HG03457 (cell line): ENCODE measurements around the gene TRAF4.
"Not testable (repeated sequence)": the region's sequence is repeated elsewhere in the genome, so short reads cannot be mapped to it uniquely, and the experiment has no call there.

Source experiments
- ATAC-seq: cut with Tn5 transposase; IDR thresholded peaks from one replicate; pipeline ENCODE4 v1.9.1; 2021; ENCODE audit warnings: moderate number of reproducible peaks; ENCODE audit not compliant: unreplicated experiment

TRAF4 gene

DNA sequence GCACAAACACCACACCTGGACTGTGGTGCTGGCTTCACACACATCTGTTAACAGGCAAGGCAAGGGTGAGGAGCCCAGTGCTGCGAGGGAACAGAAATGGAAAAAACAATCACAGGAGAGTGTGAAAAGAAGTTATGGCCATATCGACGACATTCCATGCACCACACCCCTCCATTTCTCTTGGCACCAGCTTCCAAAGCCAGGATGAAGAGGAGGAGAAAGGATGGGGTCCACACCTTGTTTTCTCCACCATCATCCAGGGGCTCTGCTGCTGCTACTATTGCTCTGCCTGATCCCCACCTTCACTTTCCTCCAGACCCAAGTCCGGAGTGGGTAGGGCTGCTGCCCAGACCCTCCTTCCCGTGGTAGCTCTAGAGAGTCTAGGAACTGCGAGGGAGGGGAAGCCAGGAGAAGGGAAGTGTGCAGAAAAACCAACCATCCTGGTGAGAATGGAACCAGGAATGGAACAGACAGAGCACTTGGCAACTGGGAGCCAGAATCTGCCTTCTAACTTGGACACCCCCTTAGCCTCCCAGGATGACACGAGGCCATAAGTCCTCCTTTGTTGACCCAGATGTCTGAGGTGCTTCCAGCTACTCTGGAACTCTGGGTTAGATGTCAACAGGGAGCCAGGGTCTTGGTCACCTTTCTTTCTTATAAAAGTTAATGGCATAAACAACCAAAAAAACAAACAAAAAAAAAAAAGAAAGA is 31.0 kb upstream of the TRAF4 start:
- no peak for ATAC-seq

GRCh38 chr17:28714281-28714680 is 29.5 kb upstream of the TRAF4 start:
- ATAC-seq, result no peak

- no peak for ATAC-seq
Measured at GRCh38 chr17:28715217-28715616, 28.6 kb upstream of the TRAF4 start.

DNA sequence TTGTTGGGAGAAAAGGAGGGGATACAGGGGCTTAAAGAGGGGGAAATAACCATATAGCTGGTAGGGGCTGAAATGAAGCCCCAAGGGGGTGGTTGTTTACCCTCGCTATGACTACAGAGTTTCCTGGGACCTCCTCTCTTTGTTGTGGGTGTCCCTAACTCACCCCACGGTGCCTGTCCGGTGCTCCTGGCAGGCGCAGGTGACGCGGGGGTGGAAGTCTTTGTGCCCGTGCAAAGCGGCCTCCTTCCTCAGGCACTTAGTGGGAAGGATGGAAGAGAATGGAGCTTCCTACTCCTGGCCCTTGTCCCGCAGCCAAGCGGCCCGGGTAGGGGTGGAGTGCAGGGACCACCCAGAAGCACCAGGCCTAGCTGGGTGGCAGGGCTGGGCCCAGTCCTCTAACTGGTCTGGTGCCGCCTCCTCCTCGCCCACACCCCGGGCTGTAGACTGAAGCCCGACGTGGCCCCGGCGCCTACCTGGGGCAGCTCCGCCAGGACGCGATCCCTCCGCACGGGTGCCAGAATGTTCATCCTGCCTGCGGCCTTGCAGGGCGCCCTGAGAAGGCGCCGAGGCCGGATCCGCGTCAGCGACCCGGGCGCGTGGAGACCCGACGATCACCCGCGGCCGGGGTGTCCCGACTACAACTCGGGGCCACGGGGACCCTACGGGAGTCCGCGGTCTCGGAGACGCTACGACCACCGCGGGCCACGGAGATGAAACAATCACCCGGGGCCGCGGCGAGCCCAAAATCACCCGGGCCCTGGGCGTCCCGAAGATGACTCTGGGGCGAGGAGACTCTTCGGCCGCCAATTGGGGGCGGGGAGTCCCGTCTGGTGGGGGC is 26.9 kb upstream of the TRAF4 start:
- no peak for ATAC-seq

- no peak for ATAC-seq
Measured at GRCh38 chr17:28717578-28718332, 26.1 kb upstream of the TRAF4 start, which contains the start of gene RAB34. Gene RAB34, minus strand, starts transcription at chr17:28717868. Its CDS starts 602 bp downstream, at chr17:28717266.

GRCh38 chr17:28718333-28719020 is 25.3 kb upstream of the TRAF4 start:
- ATAC-seq, result no peak

DNA sequence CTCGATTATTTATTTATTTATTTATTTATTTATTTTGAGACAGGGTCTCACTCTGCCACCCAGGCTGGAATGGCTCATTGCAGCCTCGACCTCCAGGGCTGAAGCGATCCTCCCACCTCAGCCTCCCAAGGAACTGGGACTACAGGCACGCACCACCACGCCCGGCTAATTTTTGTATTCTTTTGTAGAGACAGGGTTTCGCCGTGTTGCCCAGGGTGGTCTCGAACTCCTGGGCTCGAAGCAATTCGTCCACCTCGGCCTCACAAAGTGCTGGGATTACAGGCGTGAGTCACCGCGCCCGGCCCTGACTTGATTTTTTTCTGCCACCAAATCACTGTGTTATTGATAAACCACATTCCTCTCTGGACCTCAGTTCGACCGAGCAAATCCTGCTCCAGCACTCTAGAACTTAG is 24.8 kb upstream of the TRAF4 start:
- no peak for ATAC-seq

DNA sequence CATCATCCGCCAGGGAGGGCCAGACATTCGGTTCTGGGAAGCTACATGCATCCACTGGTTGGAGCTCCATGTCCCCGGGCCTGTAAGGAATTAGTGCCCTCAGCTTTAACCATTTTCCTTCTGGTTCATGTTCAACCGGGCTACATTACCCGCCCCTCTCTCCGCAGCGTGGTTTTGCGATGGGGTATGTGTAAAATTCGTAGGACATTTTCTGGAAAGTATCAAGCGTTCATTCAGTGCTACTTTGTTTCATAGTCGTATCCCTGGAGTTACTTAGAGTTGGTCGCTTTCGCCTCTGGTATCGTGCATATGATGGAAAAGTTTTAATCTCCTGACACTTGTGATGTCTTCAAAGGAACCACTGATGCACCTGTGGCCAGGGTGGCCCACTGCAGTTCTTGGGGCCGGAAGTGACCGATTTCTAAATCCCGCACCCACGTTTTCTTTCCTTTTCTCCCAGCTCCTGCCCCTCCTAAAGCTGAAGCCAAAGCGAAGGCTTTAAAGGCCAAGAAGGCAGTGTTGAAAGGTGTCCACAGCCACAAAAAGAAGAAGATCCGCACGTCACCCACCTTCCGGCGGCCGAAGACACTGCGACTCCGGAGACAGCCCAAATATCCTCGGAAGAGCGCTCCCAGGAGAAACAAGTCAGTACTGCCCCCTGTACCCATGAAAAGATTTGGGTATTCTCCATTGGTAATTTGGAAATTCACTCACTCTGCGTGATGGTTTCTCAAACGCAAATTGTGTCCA is 23.4 kb upstream of the TRAF4 start:
- ATAC-seq, result no peak

DNA sequence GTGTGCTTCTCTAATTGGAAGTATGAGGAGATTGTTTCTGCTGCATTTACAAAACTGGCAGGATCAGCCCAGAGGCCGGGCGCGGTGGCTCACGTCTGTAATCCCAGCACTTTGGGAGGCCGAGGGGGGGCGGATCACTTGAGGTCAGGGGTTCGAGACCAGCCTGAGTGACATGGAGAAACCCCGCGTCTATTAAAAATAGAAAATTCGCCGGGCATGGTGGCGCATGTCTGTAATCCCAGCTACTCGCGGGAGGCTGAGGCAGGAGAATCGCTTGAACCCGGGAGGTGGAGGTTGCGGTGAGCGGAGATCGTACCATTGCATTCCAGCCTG is 22.8 kb upstream of the TRAF4 start:
- not testable (repeated sequence) for ATAC-seq

DNA sequence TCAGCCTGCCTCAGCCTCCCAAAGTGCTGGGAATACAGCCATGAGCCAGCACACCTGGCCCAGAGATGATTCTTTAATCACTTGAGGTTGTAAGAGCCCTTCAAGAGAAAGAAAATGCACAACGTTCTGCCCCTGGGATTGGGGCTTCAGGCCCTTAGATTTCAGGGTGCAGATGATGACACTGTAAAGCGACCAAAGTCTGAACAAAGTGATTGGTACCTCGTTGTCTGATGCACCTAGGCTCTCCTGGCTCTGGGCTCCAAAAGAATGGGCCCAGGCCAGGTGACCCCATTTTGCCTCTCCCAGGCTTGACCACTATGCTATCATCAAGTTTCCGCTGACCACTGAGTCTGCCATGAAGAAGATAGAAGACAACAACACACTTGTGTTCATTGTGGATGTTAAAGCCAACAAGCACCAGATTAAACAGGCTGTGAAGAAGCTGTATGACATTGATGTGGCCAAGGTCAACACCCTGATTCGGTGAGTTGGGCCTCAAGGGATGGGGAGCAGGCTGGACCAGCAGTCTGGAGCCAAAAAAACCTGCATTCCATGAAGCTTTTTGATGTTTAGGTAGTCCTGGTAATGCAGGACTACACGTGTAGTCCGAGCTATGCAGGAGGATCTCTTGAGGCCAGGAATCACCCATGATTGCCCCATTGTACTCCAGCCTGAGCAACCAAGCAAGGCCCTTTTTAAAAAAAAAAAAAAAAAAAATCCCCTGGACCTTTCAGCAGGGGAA is 21.2 kb upstream of the TRAF4 start:
- ATAC-seq, result no peak

DNA sequence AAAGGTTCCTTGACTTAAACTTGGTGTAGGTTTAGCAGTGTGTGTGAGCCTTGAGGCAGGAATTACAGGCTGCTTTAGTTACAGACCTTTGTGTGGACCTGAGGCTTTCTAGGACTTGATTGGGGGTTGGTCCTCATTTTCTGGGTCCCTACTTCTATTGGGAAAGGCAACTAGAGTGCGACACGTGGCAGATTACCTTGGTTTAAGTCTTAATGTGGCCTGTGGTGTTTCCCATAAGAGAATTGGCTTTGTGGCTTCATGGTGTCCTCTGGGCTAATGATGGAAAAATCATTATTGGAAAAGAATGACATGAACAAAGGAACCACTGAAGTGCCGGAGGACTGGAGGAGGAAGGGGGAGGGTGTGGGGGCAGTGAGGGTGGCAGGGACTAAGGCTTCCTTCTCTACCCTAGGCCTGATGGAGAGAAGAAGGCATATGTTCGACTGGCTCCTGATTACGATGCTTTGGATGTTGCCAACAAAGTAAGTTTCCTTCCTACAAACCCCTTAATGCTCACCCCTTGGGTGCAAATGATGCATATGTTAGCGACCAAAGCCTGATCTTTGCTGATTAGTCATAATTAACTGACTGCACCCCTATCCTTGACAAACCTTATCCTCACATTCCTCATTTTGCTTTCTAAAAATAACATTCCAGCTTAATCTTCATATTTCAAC is 20.5 kb upstream of the TRAF4 start:
- no peak for ATAC-seq

DNA sequence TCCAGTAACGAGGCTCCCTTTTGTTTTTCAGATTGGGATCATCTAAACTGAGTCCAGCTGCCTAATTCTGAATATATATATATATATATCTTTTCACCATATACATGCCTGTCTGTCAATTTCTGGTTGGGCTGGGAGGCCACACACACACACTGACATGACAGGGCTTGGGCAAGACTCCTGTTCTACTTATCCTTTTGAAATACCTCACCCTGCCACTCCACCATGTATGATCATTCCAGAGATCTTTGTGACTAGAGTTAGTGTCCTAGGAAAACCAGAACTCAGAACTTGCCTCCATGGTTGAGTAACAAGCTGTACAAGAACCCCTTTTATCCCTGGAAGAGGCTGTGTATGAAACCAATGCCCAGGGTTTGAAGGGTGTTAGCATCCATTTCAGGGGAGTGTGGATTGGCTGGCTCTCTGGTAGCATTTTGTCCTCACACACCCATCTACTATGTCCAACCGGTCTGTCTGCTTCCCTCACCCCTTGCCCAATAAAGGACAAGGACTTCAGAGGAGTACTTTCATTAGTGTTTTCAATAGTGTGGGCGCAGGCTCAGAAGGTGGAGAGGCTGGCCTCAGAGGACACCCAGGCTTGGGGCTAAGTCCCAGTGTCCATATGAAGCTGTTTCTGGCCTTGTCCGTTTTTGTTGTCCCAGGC is 19.8 kb upstream of the TRAF4 start:
- not testable (repeated sequence) for ATAC-seq

- no peak for ATAC-seq
Measured at GRCh38 chr17:28724500-28725165, 19.2 kb upstream of the TRAF4 start.

- ATAC-seq, result no peak
Measured at GRCh38 chr17:28725166-28725659, 18.6 kb upstream of the TRAF4 start.

DNA sequence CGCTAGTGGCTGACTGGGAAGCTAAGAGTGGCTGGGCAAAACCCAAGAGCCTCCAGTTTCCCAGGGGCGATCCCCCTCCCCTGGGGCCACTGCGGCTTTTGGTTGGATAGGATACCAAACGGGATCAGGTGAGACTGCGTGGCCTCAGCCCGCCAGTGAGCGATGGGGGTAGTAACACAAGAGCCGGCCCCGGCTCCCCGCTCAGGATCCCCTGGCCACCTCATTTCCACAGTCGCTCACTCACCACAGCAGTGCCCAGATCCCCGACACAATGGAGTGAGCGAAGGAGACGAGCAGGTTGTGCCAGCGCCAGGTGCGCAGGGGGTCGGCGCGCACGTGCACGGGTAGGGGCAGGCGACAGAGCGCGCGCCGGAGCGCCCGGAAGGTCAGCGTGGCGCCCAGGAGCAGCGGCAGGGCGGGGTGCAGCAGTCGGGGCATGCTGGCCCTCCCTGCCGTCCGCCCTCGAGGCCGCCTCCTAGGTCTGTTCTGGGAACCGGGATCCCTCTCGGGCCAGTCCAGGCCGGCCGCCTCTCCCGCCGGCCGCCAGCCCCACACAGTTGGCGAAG is 18.1 kb upstream of the TRAF4 start:
- ATAC-seq, result no peak

DNA sequence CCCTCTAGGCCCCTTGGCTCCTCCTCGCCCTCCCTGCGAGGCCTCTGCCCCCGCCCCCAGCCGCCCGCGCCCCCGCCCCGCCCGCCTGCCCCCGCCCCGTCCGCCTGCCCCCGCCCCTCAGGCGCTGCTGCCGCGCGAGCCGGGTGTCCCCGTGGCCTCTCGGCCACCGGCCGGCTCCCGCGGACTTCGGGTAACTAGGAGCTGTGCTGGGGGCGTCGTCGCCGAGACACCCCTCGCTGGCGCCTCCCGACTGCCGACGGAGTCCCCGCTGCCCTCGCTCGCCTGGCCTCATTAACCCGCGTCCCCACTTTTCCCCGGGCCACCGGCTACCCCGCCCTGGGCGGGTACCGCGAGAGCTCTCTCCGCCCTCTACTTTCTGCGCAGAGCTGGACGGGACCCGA is 17.6 kb upstream of the TRAF4 start, which contains the start of gene TLCD1:
Gene TLCD1, minus strand, starts transcription at position 8 of the 401 bp plus-strand sequence. CDS start 136 bp downstream, outside the sequence.
- no peak for ATAC-seq
